B cell (primary cell): ENCODE measurements around the gene LHX5.

Experiments used
- CTCF ChIP-seq: fragments of 200-600 bp; IDR thresholded peaks from one replicate; pipeline ENCODE4 v1.8.0; 2022; ENCODE audit warnings: antibody characterized with exemption, mild to moderate bottlenecking
- EZH2 ChIP-seq: IDR thresholded peaks from 2 replicates; pipeline ENCODE4 v1.6.1; 2012; ENCODE audit warnings: borderline replicate concordance, low read depth, mild to moderate bottlenecking, moderate library complexity, low read length; ENCODE audit not compliant: insufficient read depth, poor library complexity, severe bottlenecking

- TF ChIP-seq EZH2 = no peak
- TF ChIP-seq CTCF = no peak
Measured at GRCh38 chr12:113443030-113443539, 28.6 kb downstream of the LHX5 start.
